Activated naive CD4-positive, alpha-beta T cell treated with anti-CD3 and anti-CD28 coated beads for 36 hours (primary cell): ENCODE measurements around the gene RUNX1. TPM values are rescaled to one million over a fixed set of nuclear protein-coding genes. Genes with fewer than 3 reads are reported as not detected.
A peak's percentile ranks its signal among the peaks of the same experiment; 100 is the strongest.
"Not testable (repeated sequence)": the region's sequence is repeated elsewhere in the genome, so short reads cannot be mapped to it uniquely, and the experiment has no call there.

Experiments used
- CTCF ChIA-PET: fragments of 350-600 bp; sonication (Branson Sonifier 250); formaldehyde crosslinking; loops from one replicate; lab custom pipeline; 2021; ENCODE audit warnings: antibody characterized with exemption; lab: Charles Lee
- DNase-seq: peaks from one replicate; pipeline ENCODE4 v3.0.0-alpha.2; 2020
- H3K27ac Mint-ChIP-seq: one replicate; pipeline ENCODE4 v1.8.0; 2021; ENCODE audit warnings: mild to moderate bottlenecking, mixed read lengths
- H3K27me3 Mint-ChIP-seq: one replicate; pipeline ENCODE4 v1.8.0; 2021; ENCODE audit warnings: low read depth, mixed read lengths
- H3K36me3 Mint-ChIP-seq: one replicate; pipeline ENCODE4 v1.8.0; 2021; ENCODE audit warnings: low read depth, mixed read lengths
- H3K4me1 Mint-ChIP-seq: one replicate; pipeline ENCODE4 v1.8.0; 2021; ENCODE audit warnings: low read depth, mixed read lengths
- H3K4me3 Mint-ChIP-seq: one replicate; pipeline ENCODE4 v1.8.0; 2021; ENCODE audit warnings: mild to moderate bottlenecking, moderate library complexity, mixed read lengths
- H3K9me3 Mint-ChIP-seq: one replicate; pipeline ENCODE4 v1.8.0; 2021; ENCODE audit warnings: mixed read lengths
- intact Hi-C: fragments of 100-400 bp; cut with micrococcal nuclease; formaldehyde crosslinking; loops from one replicate; pipeline ENCODE4 v1.15.1; 2023
- total RNA-seq, 2 experiments: library from RNA; stranded (reverse); gene quantifications; one replicate each; pipeline ENCODE4 v1.2.3, GENCODE V29; 2021

The RUNX1 gene
- total RNA-seq, 2 experiments from 2014 or later, result 36.9 to 41.0 TPM

- Mint-ChIP-seq H3K4me3 (peak overlapping the region; percentile 30), H3K27me3 (no peaks in the 10 kb centered on the region), H3K27ac (peak overlapping the region; percentile 57), H3K9me3 (no peaks in the 10 kb centered on the region), H3K36me3 (no peaks in the 10 kb centered on the region), H3K4me1 (peaks cover 75% of the 10 kb centered on the region)
- intact Hi-C loops, result loop anchor here (1.0 kb wide), 1 partner anchor 10 kb away; no protein-coding TSS in a partner anchor
- CTCF ChIA-PET, result no interaction called here
- no peak for DNase-seq
These were observed 52.6 kb downstream of the RUNX1 start for GRCh38 chr21:34996304-34997101.

GRCh38 chr21:34995979-34996303 is 53.2 kb downstream of the RUNX1 start:
- H3K4me3 Mint-ChIP-seq, result no peak overlapping the region
- H3K36me3 Mint-ChIP-seq, result no peaks in the 10 kb centered on the region
- peaks cover 77% of the 10 kb centered on the region for H3K4me1 Mint-ChIP-seq
- intact Hi-C loops, result no loop called here
- peak overlapping the region; percentile 70 for H3K27ac Mint-ChIP-seq
- H3K9me3 Mint-ChIP-seq, result no peaks in the 10 kb centered on the region
- CTCF ChIA-PET, result interaction anchor here (1.1 kb wide), 1 partner anchor 28 kb away, joined by 3 read pairs; no protein-coding TSS in a partner anchor
- no peak for DNase-seq
- H3K27me3 Mint-ChIP-seq, result no peaks in the 10 kb centered on the region

DNA sequence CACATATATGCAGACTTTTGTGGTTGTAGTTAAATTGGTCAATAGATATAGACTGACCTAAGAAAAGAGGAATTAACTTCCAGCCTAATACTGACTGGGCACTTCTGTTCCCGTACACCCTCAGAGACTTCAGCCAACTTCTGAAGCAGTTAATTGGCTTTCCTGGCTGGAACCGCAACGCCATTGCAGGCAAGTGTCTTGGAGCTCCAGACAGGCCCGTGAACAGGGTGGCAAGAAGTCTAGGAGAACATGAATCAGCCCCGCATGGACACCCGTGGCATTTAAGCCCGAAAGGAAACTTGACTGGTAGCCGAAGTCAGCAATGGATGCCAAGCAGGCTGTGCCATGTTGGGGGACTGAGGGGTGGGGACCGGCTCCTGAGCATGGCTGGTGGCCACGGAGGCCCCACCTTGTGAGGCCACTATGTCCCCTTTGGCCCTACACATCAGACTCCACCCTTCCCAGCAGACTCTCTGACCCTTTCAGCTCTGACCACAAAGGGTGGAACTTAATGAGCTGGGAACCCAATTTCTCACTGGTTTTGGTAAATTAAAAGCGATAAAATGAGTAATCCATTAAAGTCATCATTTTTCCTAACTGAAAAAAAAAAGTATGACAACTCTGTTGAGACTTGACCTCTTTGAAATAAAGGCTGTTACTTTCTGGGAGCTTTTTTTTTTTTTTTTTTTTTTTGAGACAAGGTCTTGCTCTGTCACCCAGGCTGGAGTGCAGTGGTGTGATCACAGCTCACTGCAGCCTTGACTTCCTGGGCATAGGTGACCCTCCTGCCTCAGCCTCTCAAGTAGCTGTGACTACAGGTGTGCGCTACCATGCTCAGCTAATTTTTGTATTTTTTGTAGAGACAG is 54.1 kb downstream of the RUNX1 start:
- intact Hi-C loops, result no loop called here
- Mint-ChIP-seq H3K36me3 (no peaks in the 10 kb centered on the region), H3K9me3 (no peaks in the 10 kb centered on the region), H3K27ac (peak overlapping the region; percentile 70), H3K27me3 (no peaks in the 10 kb centered on the region), H3K4me1 (peaks cover 79% of the 10 kb centered on the region), H3K4me3 (no peak overlapping the region)
- CTCF ChIA-PET, result interaction anchor here (1.0 to 1.4 kb wide), 4 partner anchors 8 to 27 kb away, joined by 3 to 5 read pairs (median 3); no protein-coding TSS in a partner anchor
- no peak for DNase-seq

DNA sequence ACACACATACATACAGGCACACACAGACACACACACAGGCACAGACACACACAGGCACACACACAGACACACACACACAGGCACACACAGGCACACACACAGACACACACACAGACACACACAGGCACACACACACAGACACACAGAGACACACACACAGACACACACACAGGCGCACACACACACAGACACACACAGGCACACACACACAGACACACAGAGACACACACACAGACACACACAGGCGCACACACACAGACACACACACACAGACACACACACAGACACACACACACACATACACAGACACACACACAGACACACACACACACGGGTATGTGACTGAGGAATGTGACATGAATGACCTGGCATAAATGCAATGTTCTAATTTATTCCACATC is 55.6 kb downstream of the RUNX1 start:
- intact Hi-C loops, H3K9me3 Mint-ChIP-seq, DNase-seq, H3K4me3 Mint-ChIP-seq, H3K27me3 Mint-ChIP-seq, H3K27ac Mint-ChIP-seq, H3K36me3 Mint-ChIP-seq: not testable (repeated sequence)
- CTCF ChIA-PET, result interaction anchor here (1.2 kb wide), 1 partner anchor 55 kb away, joined by 3 read pairs; no protein-coding TSS in a partner anchor
- peaks cover 79% of the 10 kb centered on the region for H3K4me1 Mint-ChIP-seq

DNA sequence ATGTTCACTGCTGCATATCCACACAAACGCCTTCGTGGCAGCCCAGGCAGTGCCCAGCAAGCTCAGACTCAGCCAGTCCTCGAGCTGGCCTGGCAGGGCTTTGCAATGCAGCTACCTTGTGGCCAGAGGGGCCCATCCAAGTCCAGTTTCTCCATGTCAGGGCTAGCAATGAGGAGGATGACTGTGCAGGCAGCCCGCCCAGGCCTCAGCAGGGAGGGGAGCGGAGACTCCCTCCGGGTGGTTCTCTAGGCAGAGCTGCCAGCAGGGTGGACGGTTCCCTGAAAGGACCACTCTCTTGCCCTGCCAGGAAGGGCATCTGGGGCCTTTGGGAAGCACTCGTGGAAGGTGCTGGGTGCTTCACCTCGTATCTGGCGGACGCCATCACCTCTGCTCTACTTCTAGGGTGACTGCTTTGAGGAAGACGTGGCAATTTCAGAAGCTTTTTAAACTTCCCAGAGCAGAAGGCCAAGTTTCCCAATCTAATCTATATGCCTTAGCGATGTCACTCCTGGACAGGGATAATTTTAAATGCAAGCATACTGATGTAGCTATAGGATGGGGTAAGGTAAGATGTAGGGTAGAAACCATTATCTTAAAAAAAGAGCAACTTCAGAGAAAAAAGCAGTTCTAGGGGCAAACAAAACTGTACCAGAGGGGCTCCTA is 56.2 kb downstream of the RUNX1 start:
- CTCF ChIA-PET, result interaction anchor here (1.2 kb wide), 1 partner anchor 55 kb away, joined by 3 read pairs; no protein-coding TSS in a partner anchor
- intact Hi-C loops, result no loop called here

GRCh38 chr21:34992180-34992579 is 56.9 kb downstream of the RUNX1 start:
- Mint-ChIP-seq H3K27me3 (no peaks in the 10 kb centered on the region), H3K4me3 (no peak overlapping the region), H3K4me1 (peaks cover 79% of the 10 kb centered on the region), H3K9me3 (no peaks in the 10 kb centered on the region), H3K27ac (no peak overlapping the region), H3K36me3 (no peaks in the 10 kb centered on the region)
- no peak for DNase-seq
- CTCF ChIA-PET, result interaction anchor here (1.2 kb wide), 1 partner anchor 56 kb away, joined by 3 read pairs; no protein-coding TSS in a partner anchor
- intact Hi-C loops, result no loop called here

More for the DNA sequence above, 56.2 kb downstream of the RUNX1 start:
- H3K36me3 Mint-ChIP-seq, result no peaks in the 10 kb centered on the region
- no peak for DNase-seq
- H3K4me3 Mint-ChIP-seq, result no peak overlapping the region
- no peaks in the 10 kb centered on the region for H3K9me3 Mint-ChIP-seq
- H3K27ac Mint-ChIP-seq, result no peak overlapping the region
- H3K27me3 Mint-ChIP-seq, result no peaks in the 10 kb centered on the region
- peaks cover 79% of the 10 kb centered on the region for H3K4me1 Mint-ChIP-seq

GRCh38 chr21:34991366-34991957 is 57.6 kb downstream of the RUNX1 start:
- Mint-ChIP-seq H3K36me3 (no peaks in the 10 kb centered on the region), H3K27me3 (no peaks in the 10 kb centered on the region), H3K4me3 (no peak overlapping the region), H3K27ac (no peak overlapping the region), H3K9me3 (no peaks in the 10 kb centered on the region), H3K4me1 (peaks cover 79% of the 10 kb centered on the region)
- CTCF ChIA-PET, result no interaction called here
- intact Hi-C loops, result no loop called here
- no peak for DNase-seq

DNA sequence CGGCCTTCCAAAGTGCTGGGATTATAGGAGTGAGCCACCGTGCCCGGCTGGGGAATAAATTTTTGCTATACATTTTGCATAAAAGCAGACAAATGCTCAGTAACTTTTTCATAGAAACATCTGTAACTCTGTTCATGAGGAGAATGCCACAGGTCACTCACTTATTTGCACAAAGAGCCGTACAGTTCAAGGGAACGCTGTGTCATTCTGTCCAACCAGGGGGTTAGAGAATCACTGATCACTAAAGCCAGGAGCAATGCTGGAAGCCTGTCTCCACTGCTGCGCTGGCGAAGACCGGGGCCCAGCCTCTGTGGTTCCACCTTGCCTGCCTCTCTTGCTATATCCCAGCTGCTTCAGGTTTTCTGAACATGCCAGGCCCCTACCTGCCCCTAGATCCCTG is 58.3 kb downstream of the RUNX1 start:
- Mint-ChIP-seq H3K36me3 (no peaks in the 10 kb centered on the region), H3K27ac (no peak overlapping the region), H3K9me3 (no peaks in the 10 kb centered on the region)

DNA sequence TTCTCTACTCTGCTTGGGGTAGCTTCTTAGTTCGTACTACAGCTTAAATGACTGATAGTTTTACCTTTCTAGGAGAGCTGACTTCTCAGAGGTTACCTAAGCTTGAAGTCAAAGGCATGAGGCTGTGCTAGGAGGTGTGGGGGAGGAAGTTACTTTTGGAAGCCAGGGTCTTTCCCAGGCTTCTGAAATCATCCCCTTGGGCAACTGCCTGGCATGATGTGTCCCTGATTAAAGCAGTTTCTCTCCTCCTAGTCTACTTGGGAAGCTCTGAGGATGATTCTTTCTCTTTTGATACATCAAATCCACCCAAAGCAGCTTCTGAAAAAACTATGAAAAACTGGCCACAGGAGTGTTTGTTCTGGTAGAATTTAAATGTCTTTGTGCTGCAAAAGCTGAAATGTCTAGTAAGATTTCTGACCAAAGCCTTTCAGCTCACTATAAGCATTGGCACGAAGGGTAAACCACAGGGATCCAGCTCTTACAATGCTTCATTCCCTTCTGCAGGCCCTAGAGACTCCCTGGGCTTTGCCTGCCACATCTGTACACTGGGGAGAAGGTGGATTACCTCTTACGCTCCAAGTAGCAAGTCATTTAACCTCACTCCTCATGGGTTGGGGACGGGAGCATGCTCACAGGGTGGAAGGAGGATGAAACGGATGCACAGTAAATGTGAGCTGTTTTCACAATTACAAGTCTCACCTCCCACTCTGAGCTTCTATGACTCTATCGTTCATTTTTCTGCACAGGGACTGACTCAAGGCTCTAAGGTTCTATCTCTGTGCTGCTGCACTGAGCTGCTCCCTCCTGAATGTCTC is 59.6 kb downstream of the RUNX1 start:
- DNase-seq, result peak; percentile 88
- Mint-ChIP-seq H3K36me3 (no peaks in the 10 kb centered on the region), H3K4me1 (peaks cover 75% of the 10 kb centered on the region), H3K9me3 (no peaks in the 10 kb centered on the region), H3K27me3 (no peaks in the 10 kb centered on the region), H3K4me3 (no peak overlapping the region), H3K27ac (peak overlapping the region; percentile 38)
- intact Hi-C loops, result loop anchor here (1.0 to 10.0 kb wide), 4 partner anchors 56 to 353 kb away; no protein-coding TSS in a partner anchor
- CTCF ChIA-PET, result interaction anchor here (0.5 to 4.2 kb wide), 17 partner anchors 11 to 130 kb away, joined by 3 to 22 read pairs (median 4); no protein-coding TSS in a partner anchor

More for the DNA sequence above, 58.3 kb downstream of the RUNX1 start:
- CTCF ChIA-PET, result interaction anchor here (1.1 to 2.6 kb wide), 4 partner anchors 10 to 101 kb away, joined by 4 to 20 read pairs (median 14); no protein-coding TSS in a partner anchor
- intact Hi-C loops, result no loop called here
- no peak for DNase-seq
- H3K27me3 Mint-ChIP-seq, result no peaks in the 10 kb centered on the region
- no peak overlapping the region for H3K4me3 Mint-ChIP-seq
- H3K4me1 Mint-ChIP-seq, result peaks cover 79% of the 10 kb centered on the region

- Mint-ChIP-seq H3K4me3 (no peak overlapping the region), H3K27ac (no peak overlapping the region), H3K4me1 (peaks cover 84% of the 10 kb centered on the region), H3K27me3 (no peaks in the 10 kb centered on the region), H3K9me3 (no peaks in the 10 kb centered on the region), H3K36me3 (no peaks in the 10 kb centered on the region)
- DNase-seq, result no peak
- CTCF ChIA-PET, result interaction anchor here (0.7 to 4.2 kb wide), 10 partner anchors 12 to 99 kb away, joined by 3 to 22 read pairs (median 8); no protein-coding TSS in a partner anchor
- intact Hi-C loops, result loop anchor here (1.0 to 10.0 kb wide), 4 partner anchors 57 to 354 kb away; no protein-coding TSS in a partner anchor
These were observed 60.5 kb downstream of the RUNX1 start for GRCh38 chr21:34988625-34989024.
